ENCODE data around the gene CDKAL1. TPM values are rescaled to one million over a fixed set of nuclear protein-coding genes. Genes with fewer than 3 reads are reported as not detected.

Gene CDKAL1
- total and polyA plus RNA-seq, 2 of the 13 experiments (the other 11 are each of a cell fraction or from before 2014, with no cell fraction given), result 9.5 to 27.7 TPM

GRCh38 chr6:20877008-20877937 lies 343.0 kb downstream of the CDKAL1 start (continued):
- TF ChIP-seq ZNF646 (CRISPR knock-in tag; IDR thresholded peaks at IDR 0.05), result no peak; the same call in 1 of the 2 replicates
- 0 out of 2 replicates have a peak, but pooled peaks have one; percentile 45 for TF ChIP-seq ZNF337 (CRISPR knock-in tag; IDR thresholded peaks at IDR 0.05; ENCODE audit: borderline replicate concordance, low read depth)
- peak; percentile 89 for TF ChIP-seq PAXIP1 (CRISPR knock-in tag; conservative IDR thresholded peaks at IDR 0.05)
- TF ChIP-seq SOX5 (CRISPR knock-in tag; IDR thresholded peaks at IDR 0.05; ENCODE audit: borderline replicate concordance), result peak; percentile 81
- peak in 1 of 2 experiments; percentile 83; a peak in 2 of 4 replicates for TF ChIP-seq ATF4 (CRISPR knock-in tag; IDR thresholded peaks at IDR 0.05)
- TF ChIP-seq NR0B2 (CRISPR knock-in tag; IDR thresholded peaks at IDR 0.05), result no peak
- peak; percentile 87 for TF ChIP-seq GFI1 (CRISPR knock-in tag; IDR thresholded peaks at IDR 0.05; ENCODE audit: borderline replicate concordance)
- TF ChIP-seq TCF7 (IDR thresholded peaks at IDR 0.05; ENCODE audit: low read depth), result peak; percentile 52; the same call in 1 of the 2 replicates
- peak; percentile 79 for TF ChIP-seq HNF4A (CRISPR knock-in tag; IDR thresholded peaks at IDR 0.05)
- no peak for TF ChIP-seq ZBTB46 (CRISPR knock-in tag; IDR thresholded peaks at IDR 0.05; ENCODE audit: borderline replicate concordance)
- TF ChIP-seq FOXO1 (CRISPR knock-in tag; IDR thresholded peaks at IDR 0.05), result peak; percentile 75; the same call in 1 of the 2 replicates
- peak; percentile 50; the same call in 1 of the 2 replicates for TF ChIP-seq ZNF121 (CRISPR knock-in tag; IDR thresholded peaks at IDR 0.05)
- TF ChIP-seq POLR2G (IDR thresholded peaks at IDR 0.05; ENCODE audit: low read depth, low read length), result peak; percentile 35; the same call in 1 of the 2 replicates
